Measurements from ENCODE around the gene TPMT. TPM values are rescaled to one million over a fixed set of nuclear protein-coding genes. Genes with fewer than 3 reads are reported as not detected.
"Not testable (repeated sequence)": the region's sequence is repeated elsewhere in the genome, so short reads cannot be mapped to it uniquely, and the experiment has no call there.

Gene TPMT
- 10 to 100 TPM in 1 of 3 donors, 1 to 10 TPM in 2; 7.5 to 11.2 (median 8.0) TPM for polyA plus RNA-seq

DNA sequence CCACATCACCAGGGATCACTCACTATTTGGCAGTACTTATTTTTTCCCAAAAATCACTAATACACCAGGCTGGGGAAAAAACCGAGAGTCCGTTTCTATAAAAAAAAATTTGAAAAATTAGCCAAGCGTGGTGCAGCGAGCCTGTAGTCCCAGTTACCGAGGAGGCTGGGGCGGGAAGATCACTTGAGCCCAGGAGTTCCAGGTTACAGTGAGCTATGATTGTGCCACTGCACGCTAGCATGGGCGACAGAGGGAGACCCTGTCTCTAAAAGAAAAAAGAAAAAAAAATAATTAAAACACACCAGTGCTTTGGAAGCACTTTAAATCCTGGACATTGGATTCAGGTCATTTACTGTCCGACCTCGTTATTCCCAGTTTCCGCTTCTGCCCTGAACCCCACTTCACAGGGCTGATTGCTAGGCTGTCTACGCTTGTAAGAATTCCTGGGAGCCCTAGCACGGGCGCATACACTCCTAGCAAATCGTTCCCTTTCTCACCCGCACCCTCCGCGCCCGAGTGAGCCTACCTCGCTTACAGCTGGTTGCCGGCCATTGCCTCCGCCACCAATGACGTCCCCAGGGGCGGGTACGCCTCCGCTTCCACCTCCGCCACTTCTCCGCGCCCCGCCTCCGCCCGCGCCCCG, at the start of gene TPMT:
TSS of gene TPMT (minus strand) at position 571 of the 643 bp plus-strand sequence. CDS start 5,950 bp downstream, outside the sequence.
- peak within 1 kb of the TSS; percentile 76 for H3K27ac ChIP-seq (ENCODE audit: low read depth, low read length)
- WGBS, 3 donors: 0 to 1% (median 0%) methylated on average over 26 to 34 of the region's 34 CpGs

DNA sequence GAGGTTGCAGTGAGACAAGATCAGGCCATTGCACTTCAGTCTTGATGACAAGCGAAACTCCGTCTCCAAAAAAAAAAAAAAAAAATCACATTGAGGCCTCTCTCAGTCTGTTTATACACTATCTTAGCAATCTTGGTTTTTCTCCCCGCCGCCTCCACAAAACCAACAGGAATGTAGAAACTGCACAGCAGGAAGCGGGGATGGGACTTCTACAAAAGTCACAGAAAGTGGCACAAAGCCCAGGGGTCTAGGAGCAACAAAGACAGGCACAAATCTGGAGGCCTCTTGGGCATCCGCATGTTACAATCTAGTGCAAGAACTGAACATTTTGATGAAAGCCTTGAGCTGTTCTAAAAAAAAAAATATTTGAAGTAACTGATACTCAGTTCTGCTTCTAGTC, 48.9 kb upstream of the TPMT start:
- WGBS, 3 donors: 89 to 97% (median 95%) methylated on average over 6 of the region's 6 CpGs
- no peak overlapping the region for H3K27ac ChIP-seq (ENCODE audit: low read depth, low read length)

DNA sequence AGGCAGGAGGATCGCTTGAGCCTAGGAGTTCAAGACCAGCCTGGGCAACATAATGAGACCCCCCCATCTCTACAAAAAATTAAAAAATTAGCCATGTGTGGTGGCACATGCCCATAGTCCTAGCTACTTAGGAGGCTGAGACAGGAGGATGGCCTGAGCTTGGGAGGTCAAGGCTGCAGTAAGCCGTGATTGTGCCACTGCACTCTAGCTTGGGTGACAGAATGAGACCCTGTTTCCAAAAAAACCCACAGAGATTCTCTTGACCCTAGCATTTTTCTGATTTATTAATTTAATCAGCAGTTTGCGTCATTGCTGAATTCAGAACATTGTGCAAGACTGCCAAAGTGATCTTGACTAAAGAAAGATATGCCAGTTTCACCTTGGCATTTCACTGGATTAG, 37.1 kb upstream of the TPMT start:
- H3K27ac ChIP-seq (ENCODE audit: low read depth, low read length): no peak overlapping the region
- WGBS, 3 donors: 90 to 97% (median 96%) methylated on average over 3 of the region's 3 CpGs

DNA sequence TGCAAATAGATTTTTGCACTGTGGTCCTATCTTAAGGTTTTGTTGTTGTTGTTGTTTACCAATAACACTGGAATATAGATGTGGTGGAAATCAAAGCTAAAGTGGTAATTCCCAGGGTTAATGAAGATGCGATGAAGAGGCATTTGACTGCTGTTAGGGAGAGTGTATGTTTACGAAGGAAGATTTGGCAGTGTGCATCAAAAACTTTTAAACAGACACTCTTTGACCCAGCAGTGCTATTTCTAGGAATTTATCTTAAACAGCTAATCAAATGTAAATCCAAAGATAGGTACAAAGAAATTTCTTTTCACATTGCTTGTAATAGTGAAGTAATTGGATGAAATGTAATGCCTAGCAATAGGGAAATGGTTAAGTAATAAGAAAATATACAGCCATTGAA, 34.3 kb upstream of the TPMT start:
- WGBS, 3 donors: 97 to 100% (median 97%) methylated on average over 2 of the region's 2 CpGs
- no peak overlapping the region for H3K27ac ChIP-seq (ENCODE audit: low read depth, low read length)

DNA sequence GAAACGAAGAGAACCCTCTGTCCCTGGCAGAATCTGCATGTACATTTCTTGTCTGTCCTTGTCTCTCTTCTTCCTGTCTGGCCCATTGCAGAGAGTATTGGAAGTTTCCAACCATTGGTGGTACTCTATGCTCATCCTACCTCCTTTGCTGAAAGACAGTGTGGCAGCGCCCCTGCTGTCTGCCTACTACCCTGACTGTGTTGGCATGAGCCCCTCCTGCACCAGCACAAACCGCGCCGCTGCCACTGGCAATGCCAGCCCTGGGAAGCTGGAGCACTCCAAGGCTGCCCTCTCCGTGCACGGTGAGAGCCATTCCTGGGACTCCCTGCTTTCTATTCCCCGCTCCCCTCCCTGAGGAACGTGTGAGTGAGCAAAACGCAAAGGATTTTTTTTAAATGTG, 32.8 kb upstream of the TPMT start:
- no peak overlapping the region for H3K27ac ChIP-seq (ENCODE audit: low read depth, low read length)
- 91 to 94% (median 93%) methylated on average over 10 of the region's 10 CpGs for WGBS, 3 donors

DNA sequence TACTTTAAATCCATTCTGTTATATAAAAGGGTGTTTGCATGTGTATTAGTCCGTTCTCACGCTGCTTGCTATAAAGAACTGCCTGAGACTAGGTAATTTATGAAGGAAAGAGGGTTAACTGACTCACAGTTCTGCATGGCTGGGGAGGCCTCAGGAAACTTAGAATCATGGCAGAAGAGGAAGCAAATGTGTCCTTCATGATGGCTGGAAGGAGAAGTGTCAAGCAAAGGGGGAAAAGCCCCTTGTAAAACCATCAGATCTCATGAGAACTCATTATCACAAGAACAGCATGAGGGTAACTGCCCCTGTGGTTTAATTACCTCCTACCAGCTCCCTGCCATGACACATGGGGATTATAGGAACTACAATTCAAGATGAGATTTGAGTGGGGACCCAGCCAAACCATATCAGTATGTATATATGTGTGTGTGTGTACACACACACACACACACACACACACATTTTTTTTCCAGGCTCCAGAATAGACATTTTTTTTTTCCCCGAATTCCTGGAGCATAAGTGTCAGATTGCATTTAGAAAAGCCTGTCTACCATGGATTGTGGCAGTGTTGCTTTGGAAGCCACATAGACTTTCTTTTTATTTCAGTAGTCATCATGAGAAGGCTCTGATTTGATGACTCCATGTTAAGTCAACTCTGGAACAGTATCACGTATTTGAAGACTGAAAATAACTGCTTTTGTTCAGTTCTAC, 31.8 kb upstream of the TPMT start:
- WGBS, 3 donors: 76 to 95% (median 85%) methylated on average over 4 of the region's 4 CpGs
- no peak overlapping the region for H3K27ac ChIP-seq (ENCODE audit: low read depth, low read length)

DNA sequence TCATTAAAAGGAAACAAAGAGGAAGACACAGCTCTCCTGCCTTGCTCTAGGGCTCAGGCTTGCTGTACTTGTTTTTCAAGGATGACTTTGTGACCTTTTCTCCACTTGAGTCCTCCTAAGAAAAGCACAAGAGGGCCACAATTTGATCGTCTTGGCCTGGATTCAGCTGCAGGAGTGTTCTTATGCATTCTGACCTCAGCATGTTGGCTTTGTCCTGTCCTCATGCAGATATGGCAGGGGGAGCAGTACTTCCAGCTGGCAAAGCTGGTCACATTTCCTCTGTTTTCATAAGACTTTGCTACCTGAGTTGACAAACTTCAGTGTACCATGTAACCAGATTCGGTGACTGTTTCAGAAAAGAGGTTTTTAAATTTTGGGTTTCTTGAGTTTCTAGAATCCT, 31.2 kb upstream of the TPMT start:
- WGBS, 3 donors: 36 to 54% (median 41%) methylated on average over 2 of the region's 2 CpGs
- no peak overlapping the region for H3K27ac ChIP-seq (ENCODE audit: low read depth, low read length)

DNA sequence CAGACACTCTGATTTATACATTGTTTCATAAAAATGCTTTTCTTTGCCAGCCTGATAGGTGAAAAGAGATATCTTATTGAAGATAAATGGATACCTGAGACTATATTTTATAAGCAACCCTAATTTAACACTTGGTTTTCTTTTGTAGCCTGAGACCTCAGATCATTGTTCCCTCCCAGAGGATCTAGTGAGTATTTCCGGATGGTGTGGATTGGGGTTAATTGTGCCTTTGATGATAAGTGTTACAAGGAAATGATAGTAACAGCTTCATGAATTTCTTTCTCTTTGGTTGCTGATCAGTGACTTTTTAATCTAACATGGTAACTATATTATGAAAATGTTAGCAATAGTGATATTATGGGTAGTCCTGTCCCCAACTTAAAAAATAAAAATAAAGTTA, 30.7 kb upstream of the TPMT start:
- no peak overlapping the region for H3K27ac ChIP-seq (ENCODE audit: low read depth, low read length)
- WGBS, 3 donors: 50 to 69% (median 56%) methylated on average over 1 of the region's 1 CpG

DNA sequence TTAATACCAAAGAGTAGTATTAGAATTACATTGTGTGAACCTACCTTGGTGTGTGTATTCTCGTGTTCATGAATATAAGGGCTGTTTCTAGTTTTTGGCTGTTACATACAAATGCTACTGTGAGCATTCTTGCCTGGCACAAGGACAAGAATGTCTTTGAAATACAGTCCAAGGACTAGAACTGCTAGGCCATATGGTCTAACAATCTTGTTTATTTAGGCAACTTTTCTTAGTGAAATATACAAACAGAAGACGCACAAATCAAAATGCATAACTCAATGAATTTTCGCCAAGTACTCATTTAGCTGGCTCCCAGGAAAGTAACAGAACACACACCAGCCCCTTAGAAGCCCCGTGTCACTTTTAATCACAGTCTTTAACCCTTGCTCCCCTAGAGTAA, 28.9 kb upstream of the TPMT start:
- H3K27ac ChIP-seq (ENCODE audit: low read depth, low read length): no peak overlapping the region
- WGBS, 3 donors: 31 to 84% (median 76%) methylated on average over 4 of the region's 4 CpGs

DNA sequence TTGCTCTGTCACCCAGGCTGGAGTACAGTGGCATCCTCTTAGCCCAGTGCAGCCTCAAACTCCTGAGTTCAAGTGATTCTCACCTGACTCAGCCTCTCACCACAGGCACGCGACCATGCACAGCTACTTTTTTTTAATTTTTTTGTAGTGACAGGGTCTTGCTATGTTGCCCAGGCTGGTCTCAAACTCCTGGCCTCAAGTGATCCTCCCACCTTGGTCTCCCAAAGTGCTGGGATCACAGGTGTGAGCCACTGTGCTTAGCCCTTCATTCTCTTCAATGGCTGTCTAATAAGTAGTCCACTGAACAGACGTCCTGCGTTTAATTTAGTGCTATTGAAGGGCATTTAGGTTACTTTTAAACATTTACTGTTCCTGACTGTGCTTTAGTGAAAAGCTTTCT, 27.7 kb upstream of the TPMT start:
- 83 to 92% (median 91%) methylated on average over 4 of the region's 4 CpGs for WGBS, 3 donors
- no peak overlapping the region for H3K27ac ChIP-seq (ENCODE audit: low read depth, low read length)

DNA sequence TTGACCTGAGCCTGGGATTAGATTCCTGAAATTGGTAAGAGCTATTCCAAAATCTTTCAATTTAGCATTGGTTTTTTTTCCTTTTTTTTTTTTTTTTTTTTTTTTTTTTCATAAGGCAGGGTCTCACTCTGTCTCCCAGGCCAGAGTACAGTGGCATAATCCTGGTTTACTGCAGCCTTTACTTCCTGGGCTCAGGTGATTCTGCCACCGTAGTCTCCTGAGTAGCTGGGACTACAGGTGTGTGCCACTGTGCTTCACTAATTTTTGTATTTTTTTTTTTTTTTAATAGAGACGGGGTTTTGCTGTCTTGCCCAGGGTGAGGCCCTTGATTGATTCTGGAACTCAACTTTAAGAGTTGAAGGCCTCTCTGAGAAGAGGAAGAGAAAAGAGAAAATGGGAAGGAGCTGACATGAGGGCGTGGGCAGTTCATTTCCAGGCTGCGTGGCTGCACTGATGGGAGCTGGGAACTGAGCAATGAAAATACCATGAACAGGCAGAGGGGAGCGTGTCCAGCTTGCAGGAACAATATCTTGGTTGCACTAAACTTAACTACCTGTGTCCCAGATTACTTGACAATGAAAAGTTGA, 25.0 kb upstream of the TPMT start:
- WGBS, 3 donors: 64 to 84% (median 70%) methylated on average over 5 of the region's 5 CpGs
- H3K27ac ChIP-seq (ENCODE audit: low read depth, low read length): no peak overlapping the region

DNA sequence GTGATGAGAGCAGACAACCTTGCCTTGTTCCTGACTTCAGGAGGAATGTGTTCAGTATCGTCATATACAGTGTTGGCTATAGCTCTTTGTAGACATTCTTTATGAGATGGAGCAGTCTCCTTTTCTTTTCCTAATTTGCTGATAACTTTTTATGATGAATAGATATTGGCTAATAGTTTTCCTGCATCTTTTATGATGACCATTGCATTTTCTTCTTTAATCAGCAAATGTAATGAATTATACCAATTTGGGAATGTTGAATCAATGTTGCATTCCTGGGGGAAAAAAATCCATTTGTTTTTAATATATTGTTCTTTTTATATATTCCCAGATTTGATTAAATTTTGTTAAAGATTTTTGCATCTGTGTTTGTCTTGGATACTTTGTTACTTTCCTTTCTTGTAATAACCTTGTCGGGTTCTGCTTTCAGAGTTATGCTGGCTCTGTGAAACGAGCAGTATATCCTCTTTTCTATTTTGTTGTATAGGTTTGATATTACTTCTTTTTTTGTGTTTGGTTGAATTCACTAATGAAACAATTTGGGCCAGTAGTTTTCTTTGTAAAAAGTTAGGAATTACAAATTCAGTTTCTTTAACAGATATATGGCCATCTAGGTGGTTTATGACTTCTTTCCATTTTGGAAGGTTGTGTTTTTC, 24.2 kb upstream of the TPMT start:
- 73 to 92% (median 77%) methylated on average over 3 of the region's 3 CpGs for WGBS, 3 donors
- no peak overlapping the region for H3K27ac ChIP-seq (ENCODE audit: low read depth, low read length)

DNA sequence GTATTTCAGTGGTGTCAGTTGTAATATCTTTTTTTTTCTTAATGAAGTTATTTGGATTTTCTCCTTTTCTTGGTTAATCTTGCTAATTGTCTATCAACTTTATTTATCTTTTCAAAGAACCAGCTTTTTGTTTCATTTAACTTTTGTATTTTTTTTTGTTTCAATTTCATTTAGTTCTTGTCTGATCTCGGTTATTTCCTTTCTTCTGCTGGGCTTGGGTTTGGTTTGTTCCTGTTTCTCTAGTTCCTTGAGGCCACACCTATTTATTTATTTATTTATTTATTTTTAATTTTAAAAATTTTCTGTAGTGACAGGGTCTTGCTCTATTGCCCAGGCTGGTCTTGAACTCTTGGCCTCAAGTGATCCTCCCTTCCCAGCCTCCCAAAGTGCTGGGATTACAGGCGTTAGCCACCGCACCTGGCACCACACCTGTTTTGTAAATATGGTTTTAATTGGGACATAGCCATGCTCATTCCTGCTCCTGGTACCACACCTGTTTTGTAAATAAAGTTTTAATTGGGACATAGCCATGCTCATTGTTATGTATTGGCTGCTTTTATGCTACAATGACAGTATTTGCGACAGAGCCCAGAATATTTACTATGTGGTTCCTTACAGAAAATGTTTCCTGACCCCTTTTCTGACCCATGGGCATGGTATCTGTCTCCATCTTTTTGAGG, 22.5 kb upstream of the TPMT start:
- 79 to 96% (median 85%) methylated on average over 4 of the region's 4 CpGs for WGBS, 3 donors
- no peak overlapping the region for H3K27ac ChIP-seq (ENCODE audit: low read depth, low read length)

DNA sequence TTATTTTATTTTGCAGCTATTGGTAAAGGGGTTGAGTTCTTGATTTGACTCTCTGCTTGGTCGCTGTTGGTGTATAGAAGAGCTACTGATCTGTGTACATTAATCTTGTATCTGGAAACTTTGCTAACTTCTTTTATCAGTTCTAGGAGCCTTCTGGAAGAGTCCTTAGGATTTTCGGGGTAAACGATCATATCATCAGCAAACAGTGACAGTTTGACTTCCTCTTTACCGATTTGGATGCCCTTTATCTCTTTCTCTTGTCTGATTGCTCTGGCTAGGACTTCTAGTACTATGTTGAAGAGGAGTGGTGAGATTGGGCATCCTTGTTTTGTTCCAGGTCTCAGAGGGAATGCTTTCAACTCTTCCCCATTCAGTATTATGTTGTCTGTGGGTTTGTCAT, 21.3 kb upstream of the TPMT start:
- WGBS, 3 donors: 69 to 80% (median 70%) methylated on average over 4 of the region's 4 CpGs
- H3K27ac ChIP-seq (ENCODE audit: low read depth, low read length): not testable (repeated sequence)

DNA sequence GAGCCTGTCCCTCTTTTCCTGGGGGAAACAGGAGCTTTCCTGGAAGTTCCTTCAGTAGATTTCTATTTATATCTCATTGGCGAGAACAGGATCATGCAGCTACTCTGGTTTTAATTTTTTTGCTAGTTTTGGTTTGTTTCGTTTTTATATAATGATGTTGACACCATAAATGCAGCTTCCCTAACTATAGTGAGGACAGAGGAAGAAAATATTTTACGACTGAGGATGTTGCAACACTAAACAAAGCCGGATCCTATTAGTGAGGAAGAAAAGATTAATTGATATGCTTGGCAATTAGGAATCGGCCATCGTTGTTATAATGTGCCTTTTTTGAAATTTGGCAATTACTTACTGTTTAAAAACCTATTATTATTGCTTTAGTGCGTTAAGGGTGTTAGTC, 17.0 kb upstream of the TPMT start:
- no peak overlapping the region for H3K27ac ChIP-seq (ENCODE audit: low read depth, low read length)
- 61 to 89% (median 66%) methylated on average over 7 of the region's 7 CpGs for WGBS, 3 donors

DNA sequence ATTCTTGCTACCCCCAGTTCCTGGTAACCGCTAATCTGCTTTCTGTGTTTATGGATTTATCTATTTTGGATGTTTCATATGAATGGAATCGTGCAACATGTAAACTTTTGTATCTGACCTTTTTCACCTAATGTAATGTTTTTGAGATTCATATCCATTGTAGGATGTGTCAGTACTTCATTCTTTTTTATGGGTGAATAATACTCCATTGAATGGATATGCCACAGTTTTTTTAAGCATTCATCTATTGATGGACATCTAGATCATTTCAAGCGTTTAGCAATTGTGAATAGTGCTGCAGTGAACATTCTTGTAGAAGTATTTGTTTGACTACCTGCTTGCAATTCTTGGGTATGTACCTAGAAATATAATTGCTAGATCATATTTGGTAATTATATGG, 13.4 kb upstream of the TPMT start:
- H3K27ac ChIP-seq (ENCODE audit: low read depth, low read length): no peak overlapping the region
- 98 to 100% (median 99%) methylated on average over 3 of the region's 3 CpGs for WGBS, 3 donors

DNA sequence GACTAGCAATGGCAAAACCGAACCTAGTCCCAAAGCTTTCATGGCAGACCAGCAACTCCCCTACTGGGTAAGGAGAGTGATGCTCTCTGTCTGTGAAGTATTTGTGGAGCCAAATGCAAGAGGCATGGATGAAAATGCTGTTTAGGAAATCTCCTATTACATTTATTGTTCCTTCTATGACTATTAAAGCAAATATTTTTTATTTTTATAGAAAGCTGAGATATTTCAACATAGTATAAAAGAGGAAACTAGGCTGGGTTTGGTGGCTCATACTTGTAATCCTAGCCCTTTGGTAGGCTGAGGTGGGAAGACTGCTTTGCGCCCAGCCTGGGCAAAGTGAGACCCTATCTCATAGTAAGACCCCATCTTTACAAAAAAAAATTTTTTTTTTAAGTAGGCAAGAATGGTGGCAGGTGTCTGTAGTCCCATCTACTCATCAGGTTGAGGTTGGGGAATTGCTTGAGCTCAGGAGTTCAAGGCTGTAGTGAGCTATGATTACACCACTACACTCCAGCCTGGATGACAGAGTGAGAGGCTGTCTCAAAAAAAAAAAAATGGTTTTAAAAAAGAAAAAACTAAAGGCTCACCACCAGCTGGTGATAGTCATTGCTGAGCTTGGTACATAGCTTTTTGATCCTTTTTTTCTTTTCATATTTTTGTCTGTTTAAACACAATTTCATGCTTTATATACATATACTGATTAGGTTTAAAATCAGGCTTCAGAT, 11.6 kb upstream of the TPMT start:
- 87 to 96% (median 93%) methylated on average over 2 of the region's 2 CpGs for WGBS, 3 donors
- no peak overlapping the region for H3K27ac ChIP-seq (ENCODE audit: low read depth, low read length)

DNA sequence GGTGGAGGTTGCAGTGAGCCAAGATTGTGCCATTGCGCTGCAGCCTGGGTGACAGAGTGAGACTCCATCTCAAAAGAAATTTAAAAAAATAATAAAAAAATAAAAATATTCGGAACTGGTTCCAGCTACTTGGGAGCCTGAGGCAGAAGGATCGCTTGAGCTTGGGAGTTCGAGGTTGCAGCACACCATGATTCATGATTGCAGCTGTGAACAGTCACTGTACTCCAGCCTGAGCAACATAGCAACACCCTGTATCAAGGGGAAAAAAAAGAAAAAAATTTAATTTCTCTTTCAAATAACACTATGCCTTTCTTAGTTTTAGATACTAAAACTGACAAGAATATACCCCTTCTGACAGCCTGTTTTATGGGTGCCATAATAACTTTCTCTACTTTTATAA, 10.9 kb upstream of the TPMT start:
- no peak overlapping the region for H3K27ac ChIP-seq (ENCODE audit: low read depth, low read length)
- WGBS, 3 donors: 90 to 98% (median 97%) methylated on average over 4 of the region's 4 CpGs
